ENCODE measurements around the gene ALG2.
A peak's percentile ranks its signal among the peaks of the same experiment; 100 is the strongest.

The ALG2 gene

GRCh38 chr9:99221621-99222415 is at the start of gene ALG2, which contains the start of gene SEC61B:
ALG2 (minus strand) TSS chr9:99221942; CDS start chr9:99221894, 48 bp downstream.
SEC61B (plus strand) TSS chr9:99222282; CDS start chr9:99222364, 82 bp downstream.
- peak; percentile 94 for DNase-seq (ENCODE audit: low spot score)

GRCh38 chr9:99270491-99270890 is 48.7 kb upstream of the ALG2 start:
- DNase-seq (ENCODE audit: low spot score) = no peak

GRCh38 chr9:99269416-99269815 is 47.7 kb upstream of the ALG2 start:
- no peak for DNase-seq (ENCODE audit: low spot score)

GRCh38 chr9:99266255-99267023 is 44.7 kb upstream of the ALG2 start:
- DNase-seq (ENCODE audit: low spot score) = peak; percentile 70

GRCh38 chr9:99265691-99266090 is 43.9 kb upstream of the ALG2 start:
- no peak for DNase-seq (ENCODE audit: low spot score)

GRCh38 chr9:99264070-99264680 is 42.4 kb upstream of the ALG2 start:
- DNase-seq (ENCODE audit: low spot score) = no peak

- no peak for DNase-seq (ENCODE audit: low spot score)
Observed at GRCh38 chr9:99262949-99263418, 41.2 kb upstream of the ALG2 start.

GRCh38 chr9:99261923-99262322 is 40.2 kb upstream of the ALG2 start:
- DNase-seq (ENCODE audit: low spot score) = no peak

- peak; percentile 97 for DNase-seq (ENCODE audit: low spot score)
Observed at GRCh38 chr9:99259231-99259918, 37.6 kb upstream of the ALG2 start.

GRCh38 chr9:99257723-99258389 is 36.1 kb upstream of the ALG2 start:
- peak; percentile 61 for DNase-seq (ENCODE audit: low spot score)

GRCh38 chr9:99255651-99256050 is 33.9 kb upstream of the ALG2 start:
- peak; percentile 69 for DNase-seq (ENCODE audit: low spot score)

- no peak for DNase-seq (ENCODE audit: low spot score)
Observed at GRCh38 chr9:99253772-99254431, 32.2 kb upstream of the ALG2 start.

GRCh38 chr9:99253134-99253533 is 31.4 kb upstream of the ALG2 start:
- no peak for DNase-seq (ENCODE audit: low spot score)

GRCh38 chr9:99251157-99251556 is 29.4 kb upstream of the ALG2 start:
- DNase-seq (ENCODE audit: low spot score) = no peak

- no peak for DNase-seq (ENCODE audit: low spot score)
Observed at GRCh38 chr9:99249619-99250018, 27.9 kb upstream of the ALG2 start.

- DNase-seq (ENCODE audit: low spot score) = no peak
Observed at GRCh38 chr9:99244344-99245260, 22.9 kb upstream of the ALG2 start.

GRCh38 chr9:99241106-99241505 is 19.4 kb upstream of the ALG2 start:
- no peak for DNase-seq (ENCODE audit: low spot score)

GRCh38 chr9:99239341-99240060 is 17.8 kb upstream of the ALG2 start:
- no peak for DNase-seq (ENCODE audit: low spot score)

GRCh38 chr9:99238331-99238730 is 16.6 kb upstream of the ALG2 start:
- DNase-seq (ENCODE audit: low spot score) = no peak

Data from cerebellar cortex (tissue), 1 donor.